Astrocyte (in vitro differentiated cells and primary cell): ENCODE measurements around the gene TRIM41.

ENCODE experiments used
- CTCF ChIP-seq: IDR thresholded peaks from 2 replicates; pipeline ENCODE4 v1.5.1; 2011; ENCODE audit warnings: low read depth, mild to moderate bottlenecking, inconsistent platforms, low read length, moderate library complexity; ENCODE audit not compliant: insufficient read depth
- EZH2 ChIP-seq: IDR thresholded peaks from 2 replicates; pipeline ENCODE4 v1.6.1; 2012; ENCODE audit warnings: mild to moderate bottlenecking, low read length, inconsistent platforms; ENCODE audit not compliant: insufficient read depth

DNA sequence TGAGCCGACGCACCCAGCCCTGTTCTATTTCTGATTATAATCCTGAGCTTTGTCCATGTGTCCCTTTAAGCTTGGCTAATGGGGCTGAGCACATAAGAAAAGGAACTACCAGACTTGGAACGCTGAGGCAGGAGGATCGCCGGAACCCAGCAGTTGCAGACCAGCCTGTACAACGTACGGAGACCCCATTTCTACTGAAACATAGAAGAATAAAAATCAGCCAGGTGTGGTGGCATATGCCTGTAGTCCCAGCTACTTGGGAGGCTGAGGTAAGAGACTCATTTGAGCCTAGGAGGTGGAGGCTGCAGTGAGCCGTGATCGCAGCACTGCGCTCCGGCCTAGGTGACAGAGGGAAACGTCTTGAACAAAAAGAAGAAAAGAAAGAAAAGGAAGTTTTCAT, 40.4 kb upstream of the TRIM41 start:
- TF ChIP-seq CTCF: no peak
- TF ChIP-seq EZH2: no peak
